ENCODE data around the gene UGDH. TPM values are rescaled to one million over a fixed set of nuclear protein-coding genes. Genes with fewer than 3 reads are reported as not detected.
"Not testable (repeated sequence)": the region's sequence is repeated elsewhere in the genome, so short reads cannot be mapped to it uniquely, and the experiment has no call there.

The UGDH gene
- total and polyA plus RNA-seq, 9 donors: 37.5 to 78.1 (median 44.5) TPM

DNA sequence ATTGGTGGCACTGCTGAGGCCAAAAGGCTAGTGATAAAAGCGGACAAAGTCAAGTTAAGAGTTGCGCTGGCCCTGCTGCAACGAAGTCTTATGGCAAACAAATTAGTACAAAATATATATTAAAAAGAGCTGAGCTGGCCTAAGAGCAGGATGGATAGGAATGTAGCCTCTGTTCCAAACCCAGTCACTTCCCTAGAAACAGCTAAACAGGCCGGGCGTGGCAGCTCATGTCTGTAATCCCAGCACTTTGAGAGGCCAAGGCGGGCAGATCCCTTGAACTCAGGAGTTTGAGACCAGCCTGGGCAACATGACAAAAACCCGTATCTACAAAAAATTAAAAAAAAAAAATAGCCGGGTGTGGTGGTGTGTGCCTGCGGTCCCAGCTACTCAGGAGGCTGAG lies 32.4 kb upstream of the UGDH start:
- peak; percentile 72 for DNase-seq
- Histone ChIP-seq H3K27ac (ENCODE audit: low read length) (no peak overlapping the region), H3K27me3 (ENCODE audit: control insufficient read depth, insufficient read depth, low read length) (no peaks in the 10 kb centered on the region), H3K36me3 (ENCODE audit: control insufficient read depth, insufficient read depth, low read length) (peaks cover 6% of the 10 kb centered on the region), H3K4me3 (ENCODE audit: low read length) (no peak overlapping the region), H3K9me3 (replicated peaks; ENCODE audit: control insufficient read depth, low read depth, low read length) (no peaks in the 10 kb centered on the region), H3K4me1 (ENCODE audit: control insufficient read depth, insufficient read depth, low read length) (no peaks in the 10 kb centered on the region)
- no CpG with 5 or more reads among the region's 9 CpGs for WGBS (ENCODE audit: insufficient coverage)

DNA sequence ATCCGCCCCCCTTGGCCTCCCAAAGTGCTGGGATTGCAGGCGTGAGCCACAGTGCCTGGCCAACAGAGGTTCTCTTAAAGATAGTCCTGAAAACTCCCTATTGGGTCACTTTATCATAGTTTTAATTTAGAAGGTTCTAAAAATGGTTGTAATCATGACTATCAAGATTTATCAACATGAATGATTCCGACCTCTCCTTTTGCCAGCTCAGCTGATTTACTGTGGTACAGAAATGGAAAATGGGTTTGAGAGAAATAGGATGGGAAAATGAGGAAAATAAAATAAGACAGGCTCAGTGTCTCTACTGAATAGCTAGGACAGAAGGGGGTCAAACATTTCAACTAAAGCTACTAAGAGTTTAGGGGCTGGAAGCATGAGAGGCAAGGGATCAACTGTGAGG lies 28.2 kb upstream of the UGDH start:
- WGBS (ENCODE audit: insufficient coverage): 100% methylated on average over 1 of the region's 3 CpGs
- no peaks in the 10 kb centered on the region for H3K27me3 ChIP-seq (ENCODE audit: control insufficient read depth, insufficient read depth, low read length)
- H3K4me3 ChIP-seq (ENCODE audit: low read length): no peak overlapping the region
- H3K4me1 ChIP-seq (ENCODE audit: control insufficient read depth, insufficient read depth, low read length): no peaks in the 10 kb centered on the region
- H3K9me3 ChIP-seq (replicated peaks; ENCODE audit: control insufficient read depth, low read depth, low read length): no peaks in the 10 kb centered on the region
- no peak for DNase-seq
- H3K36me3 ChIP-seq (ENCODE audit: control insufficient read depth, insufficient read depth, low read length): peaks cover 6% of the 10 kb centered on the region
- no peak overlapping the region for H3K27ac ChIP-seq (ENCODE audit: low read length)

DNA sequence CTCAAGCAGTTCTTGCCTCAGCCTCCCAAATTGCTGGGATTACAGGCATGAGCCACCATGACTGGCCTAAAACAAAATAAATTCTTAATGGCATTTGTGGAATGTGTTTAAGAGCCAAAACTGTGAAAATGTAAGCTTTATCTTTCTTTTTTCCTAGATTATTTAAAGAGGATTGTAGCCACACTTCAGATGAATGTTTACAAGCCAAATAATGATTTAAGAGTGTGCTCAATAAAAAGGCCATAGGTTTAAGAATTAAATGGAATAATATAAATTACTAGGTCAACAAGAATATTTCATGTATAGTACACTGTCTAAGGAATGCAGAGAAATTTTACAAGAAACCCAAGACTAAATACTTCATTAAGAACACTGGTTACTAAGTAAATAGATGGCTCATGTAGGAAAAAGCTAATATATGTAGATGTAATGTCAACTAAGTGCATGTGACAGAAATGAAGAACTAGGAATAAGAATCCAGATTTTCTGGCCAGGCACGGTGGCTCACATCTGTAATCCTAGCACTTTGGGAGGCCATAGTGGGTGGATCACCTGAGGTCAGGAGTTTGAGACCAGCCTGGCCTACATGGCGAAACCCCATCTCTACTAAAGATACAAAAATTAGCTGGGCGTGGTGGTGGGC lies 21.3 kb upstream of the UGDH start:
- H3K36me3 ChIP-seq (ENCODE audit: control insufficient read depth, insufficient read depth, low read length): no peaks in the 10 kb centered on the region
- no peak overlapping the region for H3K4me3 ChIP-seq (ENCODE audit: low read length)
- H3K9me3 ChIP-seq (replicated peaks; ENCODE audit: control insufficient read depth, low read depth, low read length): no peaks in the 10 kb centered on the region
- H3K4me1 ChIP-seq (ENCODE audit: control insufficient read depth, insufficient read depth, low read length): no peaks in the 10 kb centered on the region
- H3K27me3 ChIP-seq (ENCODE audit: control insufficient read depth, insufficient read depth, low read length): no peaks in the 10 kb centered on the region
- WGBS (ENCODE audit: insufficient coverage): 100% methylated on average over 1 of the region's 3 CpGs
- DNase-seq: no peak
- H3K27ac ChIP-seq (ENCODE audit: low read length): no peak overlapping the region

DNA sequence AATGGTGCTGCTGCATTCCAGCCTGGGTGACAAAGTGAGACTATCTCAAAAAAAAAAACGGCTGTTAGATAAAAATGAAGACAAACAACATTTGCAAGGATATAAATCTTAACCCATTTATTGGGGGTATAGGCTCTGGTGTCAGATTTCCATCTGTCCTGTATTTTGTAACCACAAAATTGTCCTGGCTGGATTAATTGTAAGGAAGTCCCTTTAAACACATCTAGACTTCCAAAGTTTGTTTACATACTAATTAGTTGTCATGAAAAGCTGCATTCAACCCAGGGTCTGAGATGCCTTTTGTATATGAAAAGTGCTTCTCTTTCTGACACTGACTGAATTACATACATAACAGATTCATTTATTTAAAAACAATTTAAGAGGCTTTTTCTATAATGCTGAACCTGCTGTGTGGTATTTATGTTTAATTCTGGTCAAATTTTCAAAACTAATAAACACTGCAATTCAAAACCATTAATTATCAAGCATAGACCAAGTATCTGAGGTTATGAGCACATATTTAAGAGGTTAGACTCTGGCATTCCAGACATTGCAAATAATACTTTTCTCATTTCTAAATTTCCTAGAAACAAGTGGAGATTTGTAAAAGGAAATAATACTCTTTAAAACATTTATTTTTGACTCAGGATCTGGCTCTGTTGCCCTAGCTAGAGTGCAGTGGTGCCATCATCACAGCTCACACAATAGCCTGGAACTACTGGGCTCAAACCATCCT lies 17.5 kb upstream of the UGDH start:
- Histone ChIP-seq H3K9me3 (replicated peaks; ENCODE audit: control insufficient read depth, low read depth, low read length) (no peaks in the 10 kb centered on the region), H3K36me3 (ENCODE audit: control insufficient read depth, insufficient read depth, low read length) (no peaks in the 10 kb centered on the region), H3K27ac (ENCODE audit: low read length) (no peak overlapping the region), H3K4me1 (ENCODE audit: control insufficient read depth, insufficient read depth, low read length) (no peaks in the 10 kb centered on the region), H3K4me3 (ENCODE audit: low read length) (no peak overlapping the region), H3K27me3 (ENCODE audit: control insufficient read depth, insufficient read depth, low read length) (no peaks in the 10 kb centered on the region)
- no CpG with 5 or more reads among the region's 1 CpG for WGBS (ENCODE audit: insufficient coverage)
- DNase-seq: no peak

DNA sequence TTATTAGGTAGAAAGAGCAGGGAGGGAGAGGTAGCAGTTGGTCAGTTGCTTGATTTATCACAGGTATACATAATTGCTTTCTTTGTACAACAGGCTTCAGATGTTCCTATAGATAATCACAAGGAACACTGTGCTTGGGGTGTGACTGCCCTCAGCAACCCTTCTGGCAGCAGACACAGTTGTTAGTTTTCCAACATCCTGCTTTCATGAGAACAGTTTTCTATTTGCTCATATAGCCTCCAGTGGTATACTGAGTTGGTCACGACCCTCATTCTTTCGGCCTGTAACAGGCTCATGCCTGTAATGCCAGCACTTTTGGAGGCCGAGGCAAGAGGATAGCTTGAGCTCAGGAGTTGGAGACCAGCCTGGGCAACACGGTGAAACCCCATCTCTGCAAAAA lies 16.8 kb upstream of the UGDH start:
- not testable (repeated sequence) for H3K9me3 ChIP-seq (replicated peaks; ENCODE audit: control insufficient read depth, low read depth, low read length); H3K4me3 ChIP-seq (ENCODE audit: low read length); H3K4me1 ChIP-seq (ENCODE audit: control insufficient read depth, insufficient read depth, low read length); H3K27ac ChIP-seq (ENCODE audit: low read length); H3K36me3 ChIP-seq (ENCODE audit: control insufficient read depth, insufficient read depth, low read length); H3K27me3 ChIP-seq (ENCODE audit: control insufficient read depth, insufficient read depth, low read length); DNase-seq
- 89% methylated on average over 4 of the region's 4 CpGs for WGBS (ENCODE audit: insufficient coverage)

DNA sequence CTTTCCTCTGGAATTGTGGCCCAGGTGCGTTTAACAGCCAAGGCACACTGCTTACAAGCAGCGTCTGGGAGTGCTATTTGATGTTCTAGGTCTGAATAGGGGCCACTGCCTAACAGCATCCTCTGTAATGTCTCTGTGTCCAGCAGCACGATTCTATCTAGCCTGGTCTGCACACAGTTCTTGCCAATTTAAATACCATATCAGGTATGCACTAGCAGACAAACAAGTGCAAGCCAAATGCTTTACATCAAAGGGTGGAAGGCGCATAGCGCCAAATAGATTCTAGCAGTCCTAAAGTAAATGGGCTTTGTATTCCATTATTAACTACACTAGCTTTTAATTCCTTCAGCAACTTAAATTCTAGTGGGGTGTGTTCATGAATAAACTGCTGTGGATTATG lies 15.8 kb upstream of the UGDH start:
- Histone ChIP-seq H3K4me1 (ENCODE audit: control insufficient read depth, insufficient read depth, low read length) (no peaks in the 10 kb centered on the region), H3K27me3 (ENCODE audit: control insufficient read depth, insufficient read depth, low read length) (no peaks in the 10 kb centered on the region)
- WGBS (ENCODE audit: insufficient coverage): 65% methylated on average over 2 of the region's 5 CpGs

DNA sequence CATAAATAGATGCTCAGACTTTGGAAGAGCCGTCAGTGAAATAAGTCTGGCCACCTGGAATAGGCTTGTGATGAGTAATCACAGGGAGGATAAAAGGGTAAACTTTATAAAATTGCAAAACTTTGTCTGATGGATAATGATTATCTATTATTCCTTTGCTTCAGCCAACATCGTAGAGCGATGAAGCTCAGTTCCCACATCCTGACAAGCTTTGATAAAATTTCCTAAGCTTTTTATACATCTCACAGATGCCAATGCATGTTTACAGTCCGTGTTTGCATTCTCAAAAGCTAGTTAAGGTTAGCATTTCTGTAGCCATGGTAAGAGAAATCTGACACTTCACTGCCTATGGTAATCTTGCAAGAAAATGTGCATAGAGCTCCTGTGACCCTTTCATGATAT lies 15.4 kb upstream of the UGDH start:
- 33% methylated on average over 1 of the region's 4 CpGs for WGBS (ENCODE audit: insufficient coverage)
- H3K9me3 ChIP-seq (replicated peaks; ENCODE audit: control insufficient read depth, low read depth, low read length): no peaks in the 10 kb centered on the region

More for the DNA sequence above, 15.8 kb upstream of the UGDH start:
- no peak overlapping the region for H3K4me3 ChIP-seq (ENCODE audit: low read length)
- no peak for DNase-seq
- H3K9me3 ChIP-seq (replicated peaks; ENCODE audit: control insufficient read depth, low read depth, low read length): no peaks in the 10 kb centered on the region
- no peak overlapping the region for H3K27ac ChIP-seq (ENCODE audit: low read length)
- no peaks in the 10 kb centered on the region for H3K36me3 ChIP-seq (ENCODE audit: control insufficient read depth, insufficient read depth, low read length)

DNA sequence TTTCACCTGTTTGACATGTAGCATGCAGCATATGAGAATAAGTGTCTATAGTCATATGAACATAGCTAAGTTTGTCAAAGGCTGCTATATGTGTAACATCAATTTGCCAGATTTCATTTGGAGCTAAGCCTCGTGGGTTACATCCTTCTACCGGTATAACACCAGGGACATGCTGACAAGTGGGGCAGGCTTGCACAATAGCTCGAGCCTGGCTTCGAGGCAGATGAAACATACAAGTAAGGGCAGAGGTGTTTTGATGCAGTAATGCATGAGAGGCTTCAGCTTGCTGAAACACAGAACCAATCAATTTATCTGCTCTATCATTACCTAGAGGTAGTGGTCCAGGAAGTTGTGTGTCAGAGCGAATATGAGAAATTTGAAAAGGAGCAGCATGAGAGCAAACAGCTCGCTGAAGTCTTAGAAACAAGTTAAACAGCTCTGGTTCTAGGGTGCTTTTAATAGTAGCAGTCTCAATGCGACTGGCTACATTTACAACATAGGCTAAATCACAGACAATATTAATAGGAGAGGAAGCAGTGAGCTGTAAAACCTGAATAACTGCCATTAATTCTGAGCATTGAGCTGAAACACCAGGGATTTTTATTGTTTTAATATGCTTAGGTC lies 14.9 kb upstream of the UGDH start:
- Histone ChIP-seq H3K27ac (ENCODE audit: low read length) (no peak overlapping the region), H3K4me3 (ENCODE audit: low read length) (no peak overlapping the region), H3K9me3 (replicated peaks; ENCODE audit: control insufficient read depth, low read depth, low read length) (no peaks in the 10 kb centered on the region), H3K27me3 (ENCODE audit: control insufficient read depth, insufficient read depth, low read length) (no peaks in the 10 kb centered on the region), H3K36me3 (ENCODE audit: control insufficient read depth, insufficient read depth, low read length) (no peaks in the 10 kb centered on the region), H3K4me1 (ENCODE audit: control insufficient read depth, insufficient read depth, low read length) (no peaks in the 10 kb centered on the region)
- WGBS (ENCODE audit: insufficient coverage): 58% methylated on average over 4 of the region's 7 CpGs
- DNase-seq: no peak

More for the DNA sequence above, 15.4 kb upstream of the UGDH start:
- H3K27me3 ChIP-seq (ENCODE audit: control insufficient read depth, insufficient read depth, low read length): no peaks in the 10 kb centered on the region
- no peak overlapping the region for H3K4me3 ChIP-seq (ENCODE audit: low read length)
- no peak for DNase-seq
- no peaks in the 10 kb centered on the region for H3K4me1 ChIP-seq (ENCODE audit: control insufficient read depth, insufficient read depth, low read length)
- no peaks in the 10 kb centered on the region for H3K36me3 ChIP-seq (ENCODE audit: control insufficient read depth, insufficient read depth, low read length)
- H3K27ac ChIP-seq (ENCODE audit: low read length): no peak overlapping the region

DNA sequence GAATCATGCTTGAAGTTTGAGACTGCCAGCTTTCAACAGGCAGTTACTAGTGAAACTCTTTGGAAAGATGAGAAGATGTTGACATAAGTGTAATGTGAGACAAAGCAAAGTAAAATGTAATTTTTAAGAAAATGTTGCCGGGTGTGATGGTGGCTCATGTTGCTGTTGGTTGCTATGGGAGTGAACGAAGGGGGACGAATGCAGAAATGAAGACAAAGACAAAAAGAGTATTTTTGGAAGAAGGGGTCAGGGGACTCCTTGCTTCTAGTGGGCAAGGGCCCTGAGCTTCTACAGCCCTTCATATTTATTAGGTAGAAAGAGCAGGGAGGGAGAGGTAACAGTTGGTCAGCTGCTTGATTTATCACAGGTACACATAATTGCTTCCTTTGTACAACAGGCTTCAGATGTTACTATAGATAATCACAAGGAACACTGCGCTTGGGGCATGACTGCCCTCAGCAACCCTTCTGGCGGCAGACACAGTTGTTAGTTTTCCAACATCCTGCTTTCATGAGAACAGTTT lies 11.9 kb upstream of the UGDH start:
- no peak for DNase-seq
- Histone ChIP-seq H3K36me3 (ENCODE audit: control insufficient read depth, insufficient read depth, low read length) (peaks cover 3% of the 10 kb centered on the region), H3K9me3 (replicated peaks; ENCODE audit: control insufficient read depth, low read depth, low read length) (no peaks in the 10 kb centered on the region), H3K27me3 (ENCODE audit: control insufficient read depth, insufficient read depth, low read length) (no peaks in the 10 kb centered on the region), H3K4me1 (ENCODE audit: control insufficient read depth, insufficient read depth, low read length) (no peaks in the 10 kb centered on the region), H3K4me3 (ENCODE audit: low read length) (no peak overlapping the region), H3K27ac (ENCODE audit: low read length) (no peak overlapping the region)
- WGBS (ENCODE audit: insufficient coverage): 91% methylated on average over 3 of the region's 5 CpGs

DNA sequence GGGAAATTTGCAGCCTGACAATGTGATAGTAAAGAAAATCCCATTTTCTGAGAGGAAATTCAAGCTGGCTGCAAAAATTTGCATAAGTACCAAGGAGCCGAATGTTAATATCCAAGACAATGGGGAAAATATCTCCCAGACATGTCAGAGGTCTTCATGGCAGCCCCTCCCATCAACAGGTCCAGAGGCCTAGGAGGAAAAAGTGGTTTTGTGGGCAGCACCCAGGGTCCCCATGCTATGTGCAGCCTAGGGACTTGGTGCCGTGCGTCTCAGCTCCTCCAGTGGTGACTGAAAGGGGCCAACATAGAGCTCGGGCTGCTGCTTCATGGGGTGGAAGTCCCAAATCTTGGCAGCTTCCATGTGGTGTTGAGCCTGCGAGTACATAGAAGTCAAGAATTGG lies 6.3 kb upstream of the UGDH start:
- Histone ChIP-seq H3K4me3 (ENCODE audit: low read length) (no peak overlapping the region), H3K9me3 (replicated peaks; ENCODE audit: control insufficient read depth, low read depth, low read length) (peaks cover 8% of the 10 kb centered on the region), H3K4me1 (ENCODE audit: control insufficient read depth, insufficient read depth, low read length) (peaks cover 4% of the 10 kb centered on the region), H3K36me3 (ENCODE audit: control insufficient read depth, insufficient read depth, low read length) (peaks cover 27% of the 10 kb centered on the region), H3K27ac (ENCODE audit: low read length) (no peak overlapping the region), H3K27me3 (ENCODE audit: control insufficient read depth, insufficient read depth, low read length) (no peaks in the 10 kb centered on the region)
- WGBS (ENCODE audit: insufficient coverage): 94% methylated on average over 3 of the region's 5 CpGs
- DNase-seq: no peak

Data from muscle of leg (tissue), 11 donors.